CD4-positive, alpha-beta memory T cell (primary cell): ENCODE results near the gene MAD1L1. TPM values are rescaled to one million over a fixed set of nuclear protein-coding genes. Genes with fewer than 3 reads are reported as not detected.

ENCODE experiments used
- CTCF ChIA-PET: fragments of 350-600 bp; sonication (Branson Sonifier 250); formaldehyde crosslinking; loops from one replicate; lab custom pipeline; 2021; ENCODE audit warnings: inconsistent platforms; ENCODE audit not compliant: partially characterized antibody; lab: Charles Lee
- POLR2A ChIA-PET: fragments of 350-600 bp; sonication (Branson Sonifier 250); formaldehyde crosslinking; loops from one replicate; lab custom pipeline; 2021; ENCODE audit not compliant: partially characterized antibody; lab: Charles Lee
- DNase-seq, 5 donors: peaks; one replicate each; pipeline versions ENCODE4 v3.0.0 to v3.0.0-alpha.2; 2020 to 2022; ENCODE audit warnings: mixed read lengths in 1 of 5
- H3K27ac ChIP-seq: one replicate; pipeline ENCODE4 v1.7.0; 2013; ENCODE audit warnings: low read depth, low read length
- H3K27me3 ChIP-seq: 2 replicates; pipeline ENCODE4 v1.7.0; 2013; ENCODE audit warnings: mild to moderate bottlenecking, low read length, moderate library complexity; ENCODE audit not compliant: insufficient read depth
- H3K36me3 ChIP-seq: 2 replicates; pipeline ENCODE4 v1.7.0; 2013; ENCODE audit warnings: mild to moderate bottlenecking, low read length, moderate library complexity; ENCODE audit not compliant: insufficient read depth
- H3K4me1 ChIP-seq: 2 replicates; pipeline ENCODE4 v1.7.0; 2013; ENCODE audit warnings: mild to moderate bottlenecking, low read length, moderate library complexity; ENCODE audit not compliant: insufficient read depth
- H3K4me3 ChIP-seq, 2 donors: one replicate each; pipeline ENCODE4 v1.7.0; 2013; ENCODE audit warnings: low read length in 2 of 2, mild to moderate bottlenecking in 1 of 2
- H3K9me3 ChIP-seq, 2 donors: one replicate each; pipeline ENCODE4 v1.7.0; 2013; ENCODE audit warnings: low read length in 2 of 2, control low read depth in 1 of 2; ENCODE audit not compliant: control insufficient read depth in 1 of 2
- H3K27ac Mint-ChIP-seq, 7 donors: one replicate each; pipeline ENCODE4 v1.8.0; 2020 to 2021; ENCODE audit warnings: mixed read lengths in 7 of 7, mild to moderate bottlenecking in 6 of 7, inconsistent platforms in 3 of 7, moderate library complexity in 3 of 7
- H3K27me3 Mint-ChIP-seq, 2 donors: one replicate each; pipeline ENCODE4 v1.8.0; 2020 to 2021; ENCODE audit warnings: mixed read lengths in 2 of 2
- H3K36me3 Mint-ChIP-seq, 2 donors: one replicate each; pipeline ENCODE4 v1.8.0; 2020 to 2021; ENCODE audit warnings: mixed read lengths in 2 of 2, inconsistent platforms in 1 of 2, mild to moderate bottlenecking in 1 of 2
- H3K4me1 Mint-ChIP-seq, 4 donors: one replicate each; pipeline ENCODE4 v1.8.0; 2020 to 2021; ENCODE audit warnings: mixed read lengths in 4 of 4, mild to moderate bottlenecking in 1 of 4
- H3K4me3 Mint-ChIP-seq, 8 donors: one replicate each; pipeline ENCODE4 v1.8.0; 2020 to 2021; ENCODE audit warnings: mixed read lengths in 8 of 8, mild to moderate bottlenecking in 7 of 8, moderate library complexity in 6 of 8, inconsistent platforms in 3 of 8
- H3K9me3 Mint-ChIP-seq, 8 donors: one replicate each; pipeline ENCODE4 v1.8.0; 2020 to 2021; ENCODE audit warnings: mixed read lengths in 8 of 8, mild to moderate bottlenecking in 5 of 8, inconsistent platforms in 3 of 8, moderate library complexity in 1 of 8
- intact Hi-C: fragments of 100-400 bp; cut with micrococcal nuclease; formaldehyde crosslinking; loops from one replicate; pipeline ENCODE4 v1.15.1; 2023
- polyA plus RNA-seq, 2 donors: library from polyadenylated mRNA; unstranded; fragments of 300-500 nt; fragmentation: Illumina TruSeq; gene quantifications; one replicate each; pipeline ENCODE4 v1.2.3, GENCODE V29; 2021
- total RNA-seq, 2 experiments: library from RNA; stranded (reverse); gene quantifications; one replicate each; pipeline ENCODE4 v1.2.3, GENCODE V29; 2021

Gene MAD1L1
- total and polyA plus RNA-seq, 4 experiments from 2014 or later, result 89.9 to 132 (median 110) TPM

- CTCF ChIA-PET, result no interaction called here
- intact Hi-C loops, result no loop called here
- Histone ChIP-seq H3K9me3 (no peaks in the 10 kb centered on the region), H3K4me1 (no peaks in the 10 kb centered on the region), H3K27me3 (no peaks in the 10 kb centered on the region), H3K36me3 (no peaks in the 10 kb centered on the region), H3K4me3 (no peak overlapping the region), H3K27ac (no peak overlapping the region)
- Mint-ChIP-seq H3K27me3 (no peaks in the 10 kb centered on the region), H3K27ac (no peak overlapping the region), H3K36me3 (peaks cover 5 to 12% of the 10 kb centered on the region in 2 donors), H3K4me3 (no peak overlapping the region), H3K9me3 (no peaks in the 10 kb centered on the region), H3K4me1 (peaks cover 6 to 16% (median 7%) of the 10 kb centered on the region in 4 donors)
- no peak for DNase-seq
- POLR2A ChIA-PET, result interaction anchor here (1.5 kb wide), 1 partner anchor 76 kb away, joined by 3 read pairs; no protein-coding TSS in a partner anchor
Measured at GRCh38 chr7:2016761-2017480, 215.8 kb downstream of the MAD1L1 start.

- CTCF ChIA-PET, result no interaction called here
- no peaks in the 10 kb centered on the region for H3K4me1 ChIP-seq
- peaks cover 6 to 16% (median 7%) of the 10 kb centered on the region in 4 donors for H3K4me1 Mint-ChIP-seq
- H3K4me3 Mint-ChIP-seq, result no peak overlapping the region
- POLR2A ChIA-PET, result interaction anchor here (1.5 kb wide), 1 partner anchor 75 kb away, joined by 3 read pairs; no protein-coding TSS in a partner anchor
- H3K27me3 ChIP-seq, result no peaks in the 10 kb centered on the region
- H3K4me3 ChIP-seq, result no peak overlapping the region
- no peak overlapping the region for H3K27ac ChIP-seq
- intact Hi-C loops, result no loop called here
- no peaks in the 10 kb centered on the region for H3K27me3 Mint-ChIP-seq
- no peaks in the 10 kb centered on the region for H3K36me3 ChIP-seq
- H3K9me3 ChIP-seq, result no peaks in the 10 kb centered on the region
- H3K27ac Mint-ChIP-seq, result no peak overlapping the region
- no peaks in the 10 kb centered on the region for H3K9me3 Mint-ChIP-seq
- DNase-seq, result no peak
- peaks cover 5 to 12% of the 10 kb centered on the region in 2 donors for H3K36me3 Mint-ChIP-seq
Measured at GRCh38 chr7:2016021-2016631, 216.6 kb downstream of the MAD1L1 start.

- no peaks in the 10 kb centered on the region for H3K27me3 ChIP-seq
- H3K9me3 Mint-ChIP-seq, result no peaks in the 10 kb centered on the region
- no peak overlapping the region for H3K4me3 Mint-ChIP-seq
- DNase-seq, result no peak
- ChIA-PET POLR2A (interaction anchor here (1.5 kb wide), 1 partner anchor 75 kb away, joined by 3 read pairs; no protein-coding TSS in a partner anchor), CTCF (no interaction called here)
- no peaks in the 10 kb centered on the region for H3K4me1 ChIP-seq
- no peak overlapping the region for H3K27ac Mint-ChIP-seq
- intact Hi-C loops, result no loop called here
- H3K4me3 ChIP-seq, result no peak overlapping the region
- no peak overlapping the region for H3K27ac ChIP-seq
- no peaks in the 10 kb centered on the region for H3K36me3 ChIP-seq
- H3K9me3 ChIP-seq, result no peaks in the 10 kb centered on the region
- peaks cover 3 to 11% (median 7%) of the 10 kb centered on the region in 4 donors for H3K4me1 Mint-ChIP-seq
- H3K36me3 Mint-ChIP-seq, result peaks cover 5 to 12% of the 10 kb centered on the region in 2 donors
- H3K27me3 Mint-ChIP-seq, result no peaks in the 10 kb centered on the region
Measured at GRCh38 chr7:2015251-2015871, 217.4 kb downstream of the MAD1L1 start.

DNA sequence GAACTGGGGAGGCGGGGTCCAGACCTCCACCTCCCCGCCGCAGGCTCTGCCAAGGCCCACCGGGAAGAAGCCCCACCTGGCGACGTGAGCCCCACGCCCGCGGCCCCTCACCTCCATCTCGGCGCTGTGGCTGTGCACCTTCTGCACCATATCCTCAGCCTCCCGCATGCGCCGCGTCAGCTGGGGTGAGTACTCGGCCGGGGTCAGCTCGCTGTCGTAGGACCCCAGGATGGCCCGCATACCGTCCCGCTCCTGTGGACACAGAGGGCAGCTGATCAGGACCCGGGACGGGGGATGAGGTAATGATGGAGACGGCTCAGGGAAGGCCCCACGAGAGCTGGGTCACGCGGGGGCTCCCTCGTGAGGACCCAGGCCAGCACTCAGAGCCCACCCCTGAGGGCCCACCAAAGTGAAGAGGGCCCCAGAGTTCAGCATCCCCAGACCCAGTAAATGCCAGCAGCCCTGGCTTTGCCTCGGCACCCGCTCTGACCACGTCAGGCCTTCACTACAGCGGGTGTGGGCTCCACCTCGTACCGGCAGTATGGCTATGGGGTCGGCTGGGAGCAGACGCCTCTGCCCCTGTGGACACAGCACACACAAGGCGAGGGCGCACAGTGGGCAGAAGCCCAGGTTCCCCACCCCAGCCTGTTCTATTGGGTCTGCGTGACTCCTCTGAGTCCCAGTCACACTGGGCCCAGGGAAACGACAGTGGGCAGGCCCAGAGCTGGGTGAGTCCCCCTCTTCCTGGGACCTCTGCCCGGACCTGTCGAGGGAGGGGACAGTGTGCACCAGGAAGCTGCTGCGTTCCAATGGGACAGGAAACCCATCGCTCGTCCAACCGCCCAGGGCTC, 218.1 kb downstream of the MAD1L1 start:
- POLR2A ChIA-PET, result no interaction called here
- Histone ChIP-seq H3K4me1 (no peaks in the 10 kb centered on the region), H3K36me3 (no peaks in the 10 kb centered on the region), H3K4me3 (no peak overlapping the region), H3K27ac (no peak overlapping the region), H3K27me3 (no peaks in the 10 kb centered on the region), H3K9me3 (no peaks in the 10 kb centered on the region)
- Mint-ChIP-seq H3K27ac (no peak overlapping the region), H3K4me3 (no peak overlapping the region), H3K4me1 (peaks cover 1 to 9% (median 3%) of the 10 kb centered on the region in 4 donors), H3K27me3 (no peaks in the 10 kb centered on the region), H3K36me3 (peaks cover 5 to 12% of the 10 kb centered on the region in 2 donors), H3K9me3 (no peaks in the 10 kb centered on the region)
- DNase-seq, result no peak
- CTCF ChIA-PET, result no interaction called here
- intact Hi-C loops, result no loop called here

- H3K4me3 ChIP-seq, result no peak overlapping the region
- no peaks in the 10 kb centered on the region for H3K27me3 ChIP-seq
- H3K27ac ChIP-seq, result no peak overlapping the region
- Mint-ChIP-seq H3K27me3 (no peaks in the 10 kb centered on the region), H3K9me3 (no peaks in the 10 kb centered on the region), H3K27ac (no peak overlapping the region), H3K36me3 (peaks cover 5 to 12% of the 10 kb centered on the region in 2 donors), H3K4me3 (no peak overlapping the region), H3K4me1 (peaks cover 0 to 3% (median under 1%) of the 10 kb centered on the region in 4 donors)
- POLR2A ChIA-PET, result no interaction called here
- CTCF ChIA-PET, result no interaction called here
- H3K36me3 ChIP-seq, result no peaks in the 10 kb centered on the region
- no peak for DNase-seq
- H3K9me3 ChIP-seq, result no peaks in the 10 kb centered on the region
- intact Hi-C loops, result no loop called here
- H3K4me1 ChIP-seq, result no peaks in the 10 kb centered on the region
Measured at GRCh38 chr7:2013381-2014311, 219.1 kb downstream of the MAD1L1 start.

GRCh38 chr7:2012981-2013380, 219.8 kb downstream of the MAD1L1 start:
- DNase-seq, result no peak
- Histone ChIP-seq H3K27me3 (no peaks in the 10 kb centered on the region), H3K4me3 (no peak overlapping the region), H3K27ac (no peak overlapping the region), H3K4me1 (no peaks in the 10 kb centered on the region), H3K9me3 (no peaks in the 10 kb centered on the region), H3K36me3 (no peaks in the 10 kb centered on the region)
- H3K4me3 Mint-ChIP-seq, result no peak overlapping the region
- intact Hi-C loops, result no loop called here
- CTCF ChIA-PET, result no interaction called here
- peaks cover 5 to 12% of the 10 kb centered on the region in 2 donors for H3K36me3 Mint-ChIP-seq
- POLR2A ChIA-PET, result no interaction called here
- peaks cover 0 to 3% (median under 1%) of the 10 kb centered on the region in 4 donors for H3K4me1 Mint-ChIP-seq
- no peaks in the 10 kb centered on the region for H3K9me3 Mint-ChIP-seq
- H3K27me3 Mint-ChIP-seq, result no peaks in the 10 kb centered on the region
- H3K27ac Mint-ChIP-seq, result no peak overlapping the region
